Trophoblast cell (in vitro differentiated cells and primary cell): Measurements from ENCODE around the gene ZNF681.
"Not testable (repeated sequence)": the region's sequence is repeated elsewhere in the genome, so short reads cannot be mapped to it uniquely, and the experiment has no call there.

Experiments used
- DNase-seq, 2 donors: peaks; one replicate each; pipeline ENCODE4 v3.0.0-alpha.2; 2016
- H2AFZ ChIP-seq: 2 replicates; pipeline ENCODE4 v1.6.1; 2013; ENCODE audit warnings: low read length, moderate library complexity, mild to moderate bottlenecking; ENCODE audit not compliant: insufficient read depth, poor library complexity
- H2AK5ac ChIP-seq: 2 replicates; pipeline ENCODE4 v1.6.1; 2013; ENCODE audit warnings: mild to moderate bottlenecking, low read length
- H2BK120ac ChIP-seq: 2 replicates; pipeline ENCODE4 v1.6.1; 2013; ENCODE audit warnings: low read length, mild to moderate bottlenecking, moderate library complexity; ENCODE audit not compliant: insufficient read depth, poor library complexity
- H2BK12ac ChIP-seq: 2 replicates; pipeline ENCODE4 v1.6.1; 2013; ENCODE audit warnings: mild to moderate bottlenecking, low read length, moderate library complexity
- H2BK5ac ChIP-seq: 2 replicates; pipeline ENCODE4 v1.6.1; 2013; ENCODE audit warnings: low read length, low read depth, moderate library complexity, mild to moderate bottlenecking; ENCODE audit not compliant: poor library complexity
- H3K14ac ChIP-seq: 2 replicates; pipeline ENCODE4 v1.6.1; 2013; ENCODE audit warnings: mild to moderate bottlenecking, low read length
- H3K18ac ChIP-seq: 2 replicates; pipeline ENCODE4 v1.6.1; 2013; ENCODE audit warnings: mild to moderate bottlenecking, low read length
- H3K23ac ChIP-seq: 2 replicates; pipeline ENCODE4 v1.6.1; 2013; ENCODE audit warnings: low read length
- H3K27ac ChIP-seq: 2 replicates; pipeline ENCODE4 v1.5.1; 2013; ENCODE audit warnings: low read depth, mild to moderate bottlenecking, inconsistent platforms, low read length, moderate library complexity
- H3K27me3 ChIP-seq: 2 replicates; pipeline ENCODE4 v1.6.1; 2013; ENCODE audit warnings: inconsistent platforms, mild to moderate bottlenecking, low read length, moderate library complexity; ENCODE audit not compliant: insufficient read depth
- H3K36me3 ChIP-seq, 2 experiments: 1 replicate in 1 of 2; 2 replicates in 1 of 2; pipeline ENCODE4 v1.6.1; 2013; ENCODE audit warnings: low read length in 2 of 2, mild to moderate bottlenecking in 2 of 2, moderate library complexity in 1 of 2; ENCODE audit not compliant: insufficient read depth in 2 of 2, control insufficient read depth in 1 of 2
- H3K4ac ChIP-seq: 2 replicates; pipeline ENCODE4 v1.6.1; 2013; ENCODE audit warnings: low read depth, mild to moderate bottlenecking, low read length, moderate library complexity
- H3K4me1 ChIP-seq, 2 experiments: 1 replicate in 1 of 2; 2 replicates in 1 of 2; pipeline ENCODE4 v1.6.1; 2013; ENCODE audit warnings: low read length in 2 of 2, mild to moderate bottlenecking in 2 of 2, moderate library complexity in 1 of 2; ENCODE audit not compliant: insufficient read depth in 2 of 2, control insufficient read depth in 1 of 2
- H3K4me2 ChIP-seq: 2 replicates; pipeline ENCODE4 v1.6.1; 2013; ENCODE audit warnings: inconsistent platforms, mild to moderate bottlenecking, low read length, moderate library complexity
- H3K4me3 ChIP-seq: 2 replicates; pipeline ENCODE4 v1.5.1; 2013; ENCODE audit warnings: mild to moderate bottlenecking, low read depth, low read length, inconsistent platforms
- H3K79me1 ChIP-seq: one replicate; pipeline ENCODE4 v1.6.1; 2013; ENCODE audit warnings: low read length
- H3K79me2 ChIP-seq: 2 replicates; pipeline ENCODE4 v1.6.1; 2013; ENCODE audit warnings: low read length, mild to moderate bottlenecking; ENCODE audit not compliant: control insufficient read depth, insufficient read depth, poor library complexity
- H3K9ac ChIP-seq: 2 replicates; pipeline ENCODE4 v1.6.1; 2013; ENCODE audit warnings: mild to moderate bottlenecking, low read length
- H3K9me3 ChIP-seq: 2 replicates; pipeline ENCODE4 v1.6.1; 2013; ENCODE audit warnings: low read depth, mild to moderate bottlenecking, control low read depth, inconsistent platforms, low read length; ENCODE audit not compliant: insufficient read depth
- H4K12ac ChIP-seq: 2 replicates; pipeline ENCODE4 v1.6.1; 2013; ENCODE audit warnings: low read depth, mild to moderate bottlenecking, low read length, moderate library complexity
- H4K8ac ChIP-seq: 2 replicates; pipeline ENCODE4 v1.6.1; 2013; ENCODE audit warnings: low read depth, mild to moderate bottlenecking, low read length, moderate library complexity
- H4K91ac ChIP-seq: one replicate; pipeline ENCODE4 v1.6.1; 2013; ENCODE audit warnings: low read depth, mild to moderate bottlenecking, low read length, moderate library complexity
- WGBS: extraction: QIAGEN DNeasy Blood & Tissue Kit; methylation state at CpG from one replicate; pipeline ENCODE4 v1.1.7; 2013; ENCODE audit warnings: missing lambda C conversion rate; ENCODE audit not compliant: insufficient read length, insufficient coverage; ENCODE audit errors: extremely low coverage; 5-methylcytosine and 5-hydroxymethylcytosine counted together

The ZNF681 gene

DNA sequence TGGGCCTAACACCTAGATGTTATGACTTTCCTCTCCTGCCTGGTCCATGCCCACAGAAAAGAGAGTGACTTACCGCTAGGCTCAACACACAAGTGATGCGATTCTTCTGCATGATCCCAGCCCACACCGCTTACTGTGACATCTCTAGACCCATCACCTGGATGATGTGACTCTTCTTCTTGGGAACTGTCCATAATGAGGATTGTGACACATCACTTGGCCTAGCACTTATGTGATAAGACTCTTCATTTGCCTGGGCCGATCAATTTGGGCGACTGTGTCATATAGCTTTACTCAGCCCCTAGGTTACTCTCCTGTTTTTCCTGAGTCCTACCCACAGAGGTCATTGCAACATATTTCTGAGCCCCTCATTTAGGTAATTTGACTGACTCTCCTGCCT is 19.9 kb upstream of the ZNF681 start:
- no peak overlapping the region for H3K4ac ChIP-seq
- H3K9me3 ChIP-seq = no peaks in the 10 kb centered on the region
- no peak overlapping the region for H3K14ac ChIP-seq
- no peak overlapping the region for H4K12ac ChIP-seq
- no CpG with 5 or more reads among the region's 5 CpGs for WGBS
- no peak overlapping the region for H4K91ac ChIP-seq
- H3K4me3 ChIP-seq = no peak overlapping the region
- no peaks in the 10 kb centered on the region for H3K79me2 ChIP-seq
- H2BK5ac ChIP-seq = no peak overlapping the region
- H2AK5ac ChIP-seq = no peak overlapping the region
- H3K27me3 ChIP-seq = no peaks in the 10 kb centered on the region
- H3K36me3 ChIP-seq = peaks cover 6 to 44% of the 10 kb centered on the region in 2 experiments
- no peaks in the 10 kb centered on the region for H3K4me1 ChIP-seq
- no peak overlapping the region for H3K18ac ChIP-seq
- no peak overlapping the region for H4K8ac ChIP-seq
- no peak overlapping the region for H3K27ac ChIP-seq
- H3K4me2 ChIP-seq = no peak overlapping the region
- H2AFZ ChIP-seq = no peak overlapping the region
- no peak overlapping the region for H3K23ac ChIP-seq
- peak; percentile 46 to 58 for DNase-seq
- no peaks in the 10 kb centered on the region for H3K79me1 ChIP-seq
- no peak overlapping the region for H2BK12ac ChIP-seq
- no peak overlapping the region for H2BK120ac ChIP-seq
- no peak overlapping the region for H3K9ac ChIP-seq

GRCh38 chr19:23778036-23778435 is 19.3 kb upstream of the ZNF681 start:
- peak; percentile 51 to 72 for DNase-seq
- not testable (repeated sequence) for H3K18ac ChIP-seq, H4K12ac ChIP-seq, H2BK5ac ChIP-seq, H3K4me3 ChIP-seq, H2AFZ ChIP-seq, H3K4me1 ChIP-seq, H2AK5ac ChIP-seq, H4K8ac ChIP-seq, H3K27ac ChIP-seq, H3K9ac ChIP-seq, H3K4ac ChIP-seq, H2BK12ac ChIP-seq, H3K23ac ChIP-seq, H3K79me2 ChIP-seq, H3K9me3 ChIP-seq, H3K79me1 ChIP-seq, H3K27me3 ChIP-seq, H4K91ac ChIP-seq, H2BK120ac ChIP-seq, H3K14ac ChIP-seq, H3K4me2 ChIP-seq
- WGBS = no CpG with 5 or more reads among the region's 6 CpGs
- H3K36me3 ChIP-seq = peaks cover 3 to 42% of the 10 kb centered on the region in 2 experiments

GRCh38 chr19:23777216-23777615 is 18.5 kb upstream of the ZNF681 start:
- no peak overlapping the region for H2AK5ac ChIP-seq
- peaks cover 3 to 37% of the 10 kb centered on the region in 2 experiments for H3K36me3 ChIP-seq
- H3K4me3 ChIP-seq = no peak overlapping the region
- no peak overlapping the region for H2BK120ac ChIP-seq
- no peak overlapping the region for H4K8ac ChIP-seq
- no peak overlapping the region for H2BK12ac ChIP-seq
- no peak overlapping the region for H3K27ac ChIP-seq
- no peak overlapping the region for H3K18ac ChIP-seq
- H4K91ac ChIP-seq = no peak overlapping the region
- H3K4me1 ChIP-seq = no peaks in the 10 kb centered on the region
- H3K79me1 ChIP-seq = no peaks in the 10 kb centered on the region
- no peaks in the 10 kb centered on the region for H3K79me2 ChIP-seq
- H3K9me3 ChIP-seq = no peaks in the 10 kb centered on the region
- no peak overlapping the region for H3K4me2 ChIP-seq
- no peak overlapping the region for H4K12ac ChIP-seq
- H3K14ac ChIP-seq = no peak overlapping the region
- no peaks in the 10 kb centered on the region for H3K27me3 ChIP-seq
- peak; percentile 74 to 90 for DNase-seq
- no CpG with 5 or more reads among the region's 3 CpGs for WGBS
- no peak overlapping the region for H3K23ac ChIP-seq
- no peak overlapping the region for H2BK5ac ChIP-seq
- H3K9ac ChIP-seq = no peak overlapping the region
- H3K4ac ChIP-seq = no peak overlapping the region
- H2AFZ ChIP-seq = no peak overlapping the region

DNA sequence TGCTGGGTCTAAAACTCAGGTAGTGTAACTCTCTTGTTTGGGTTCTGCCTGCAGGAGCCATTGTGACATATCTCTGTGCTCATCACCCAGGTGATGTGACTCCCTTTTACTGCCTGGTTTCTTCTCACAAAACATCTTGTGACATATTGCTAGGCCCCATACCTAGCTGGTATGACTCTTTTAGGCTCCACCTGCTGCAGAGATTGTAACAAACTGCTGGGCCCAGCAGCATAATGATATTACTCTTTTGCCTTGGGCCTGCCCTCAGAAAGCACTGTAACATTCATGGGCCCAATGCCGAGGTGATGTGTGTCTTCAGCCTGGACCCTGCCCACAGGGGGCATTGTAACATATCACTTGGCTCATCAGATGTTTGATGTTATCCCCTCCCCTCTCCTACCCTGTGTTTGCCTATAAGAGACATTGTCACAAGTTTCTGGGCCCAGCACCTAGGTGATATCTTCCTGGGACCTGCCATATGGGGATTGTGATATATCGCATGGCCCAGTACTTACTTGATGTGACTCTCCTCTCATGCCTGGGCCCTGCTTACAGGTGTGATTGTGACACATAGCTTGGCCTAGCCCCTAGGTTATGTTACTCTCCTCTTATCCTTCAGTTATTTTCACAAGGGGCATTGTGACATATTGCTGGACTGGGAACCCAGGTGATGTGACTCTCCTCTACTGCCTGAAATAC is 18.0 kb upstream of the ZNF681 start:
- peak; percentile 56 to 70 for DNase-seq
- H4K8ac ChIP-seq = no peak overlapping the region
- H2BK120ac ChIP-seq = no peak overlapping the region

More for the DNA sequence above, 18.0 kb upstream of the ZNF681 start:
- Histone ChIP-seq H2BK12ac (no peak overlapping the region), H3K4me3 (no peak overlapping the region), H3K9me3 (no peaks in the 10 kb centered on the region), H3K4ac (no peak overlapping the region), H2AK5ac (no peak overlapping the region), H4K12ac (no peak overlapping the region), H3K14ac (no peak overlapping the region), H2AFZ (no peak overlapping the region), H3K27ac (no peak overlapping the region), H3K36me3 (peaks cover 3 to 33% of the 10 kb centered on the region in 2 experiments), H3K23ac (no peak overlapping the region), H3K9ac (no peak overlapping the region), H3K18ac (no peak overlapping the region), H3K79me2 (no peaks in the 10 kb centered on the region), H3K27me3 (no peaks in the 10 kb centered on the region), H4K91ac (no peak overlapping the region), H3K79me1 (no peaks in the 10 kb centered on the region), H3K4me1 (no peaks in the 10 kb centered on the region), H2BK5ac (no peak overlapping the region), H3K4me2 (no peak overlapping the region)
- WGBS = no CpG with 5 or more reads among the region's 2 CpGs
